SK-N-SH (cell line): ENCODE results near the gene AUP1.
"Not testable (repeated sequence)": the region's sequence is repeated elsewhere in the genome, so short reads cannot be mapped to it uniquely, and the experiment has no call there.

Experiments used
- CTCF ChIP-seq: fragments of 200-600 bp; sonication (generic); IDR thresholded peaks from 2 replicates; pipeline ENCODE4 v1.6.1; 2017; ENCODE audit warnings: antibody characterized with exemption, mild to moderate bottlenecking, moderate library complexity
- RAD21 ChIP-seq: IDR thresholded peaks from 2 replicates; pipeline ENCODE4 v1.6.1; 2012; ENCODE audit warnings: mild to moderate bottlenecking, low read length
- USF2 ChIP-seq: fragments of 150-350 bp; IDR thresholded peaks from 2 replicates; pipeline ENCODE4 v1.6.1; 2017; ENCODE audit warnings: antibody characterized with exemption, low read length, low read depth, borderline replicate concordance
- YY1 ChIP-seq: IDR thresholded peaks from 2 replicates; pipeline ENCODE4 v1.4.0; 2012; ENCODE audit warnings: low read depth, mild to moderate bottlenecking

- not testable (repeated sequence) for TF ChIP-seq CTCF, RAD21, YY1, USF2
These were observed 45.8 kb downstream of the AUP1 start for GRCh38 chr2:74483675-74484164.
